Naive B cell (primary cell): ENCODE measurements around the gene GDF9. TPM values are rescaled to one million over a fixed set of nuclear protein-coding genes. Genes with fewer than 3 reads are reported as not detected.

Source experiments
- ATAC-seq, 2 donors: fragments of 150-1000 bp; cut with Tn5 transposase; 2 replicates each; pipeline ENCODE4 v1.10.0; 2021; ENCODE audit warnings: low read depth in 2 of 2, mild to moderate bottlenecking in 2 of 2, moderate library complexity in 2 of 2
- DNase-seq: peaks from one replicate; pipeline ENCODE4 v3.0.0; 2022
- H3K27ac Mint-ChIP-seq, 6 donors: one replicate each; pipeline ENCODE4 v1.8.0; 2020 to 2022; ENCODE audit warnings: mild to moderate bottlenecking in 6 of 6, mixed read lengths in 6 of 6, moderate library complexity in 5 of 6, inconsistent platforms in 2 of 6
- H3K27me3 Mint-ChIP-seq, 3 donors: one replicate each; pipeline ENCODE4 v1.8.0; 2021 to 2022; ENCODE audit warnings: mixed read lengths in 3 of 3, mild to moderate bottlenecking in 1 of 3
- H3K36me3 Mint-ChIP-seq, 2 donors: one replicate each; pipeline ENCODE4 v1.8.0; 2020 to 2022; ENCODE audit warnings: mixed read lengths in 2 of 2, inconsistent platforms in 1 of 2, mild to moderate bottlenecking in 1 of 2
- H3K4me1 Mint-ChIP-seq, 3 donors: one replicate each; pipeline ENCODE4 v1.8.0; 2020 to 2022; ENCODE audit warnings: mixed read lengths in 3 of 3, inconsistent platforms in 1 of 3, mild to moderate bottlenecking in 1 of 3, moderate library complexity in 1 of 3
- H3K4me3 Mint-ChIP-seq, 8 donors: one replicate each; pipeline ENCODE4 v1.8.0; 2020 to 2022; ENCODE audit warnings: mild to moderate bottlenecking in 8 of 8, mixed read lengths in 8 of 8, moderate library complexity in 8 of 8, inconsistent platforms in 2 of 8
- H3K9me3 Mint-ChIP-seq, 7 donors: one replicate each; pipeline ENCODE4 v1.8.0; 2020 to 2022; ENCODE audit warnings: mixed read lengths in 7 of 7, mild to moderate bottlenecking in 5 of 7, inconsistent platforms in 2 of 7, moderate library complexity in 1 of 7
- polyA plus RNA-seq, 6 donors: library from polyadenylated mRNA; unstranded; fragments of 300-500 nt; fragmentation: Illumina TruSeq; gene quantifications; one replicate each; pipeline ENCODE4 v1.2.3, GENCODE V29; 2021; ENCODE audit warnings: low read depth in 6 of 6

GDF9 gene
- polyA plus RNA-seq, 6 donors from 2014 or later: 0.14 to 0.45 TPM; not detected in 4

GRCh38 chr5:132817011-132817410 is 49.3 kb downstream of the GDF9 start:
- DNase-seq (no peak), ATAC-seq (no peak)
- H3K27me3 Mint-ChIP-seq: peaks cover 25 to 48% (median 31%) of the 10 kb centered on the region in 3 donors
- peaks cover 0 to 4% of the 10 kb centered on the region in 2 donors for H3K36me3 Mint-ChIP-seq
- H3K4me1 Mint-ChIP-seq: peaks cover 8 to 29% (median 25%) of the 10 kb centered on the region in 3 donors
- no peak overlapping the region for H3K27ac Mint-ChIP-seq
- H3K4me3 Mint-ChIP-seq: peak overlapping the region in 1 of 8 donors; percentile 6
- H3K9me3 Mint-ChIP-seq: no peaks in the 10 kb centered on the region

- Mint-ChIP-seq H3K9me3 (no peaks in the 10 kb centered on the region), H3K4me1 (peaks cover 8 to 34% (median 25%) of the 10 kb centered on the region in 3 donors), H3K27ac (no peak overlapping the region), H3K27me3 (peaks cover 24 to 46% (median 31%) of the 10 kb centered on the region in 3 donors), H3K36me3 (peaks cover 0 to 4% of the 10 kb centered on the region in 2 donors), H3K4me3 (no peak overlapping the region)
- DNase-seq (no peak), ATAC-seq (no peak)
Observed at GRCh38 chr5:132816554-132816953, 49.7 kb downstream of the GDF9 start.

- Mint-ChIP-seq H3K36me3 (peaks cover 0 to 4% of the 10 kb centered on the region in 2 donors), H3K27me3 (peaks cover 24 to 46% (median 36%) of the 10 kb centered on the region in 3 donors), H3K27ac (no peak overlapping the region), H3K9me3 (no peaks in the 10 kb centered on the region), H3K4me1 (peaks cover 8 to 34% (median 25%) of the 10 kb centered on the region in 3 donors), H3K4me3 (no peak overlapping the region)
- DNase-seq (no peak), ATAC-seq (no peak)
Observed at GRCh38 chr5:132816083-132816482, 50.2 kb downstream of the GDF9 start.

- no peak for DNase-seq
- peak overlapping the region in 1 of 6 donors; percentile 38 for H3K27ac Mint-ChIP-seq
- H3K27me3 Mint-ChIP-seq: peaks cover 27 to 48% (median 41%) of the 10 kb centered on the region in 3 donors
- no peak for ATAC-seq
- H3K4me1 Mint-ChIP-seq: peaks cover 8 to 31% (median 25%) of the 10 kb centered on the region in 3 donors
- peaks cover 0 to 4% of the 10 kb centered on the region in 2 donors for H3K36me3 Mint-ChIP-seq
- no peaks in the 10 kb centered on the region for H3K9me3 Mint-ChIP-seq
- peak overlapping the region in 6 of 8 donors; percentile 49 to 78 (median 60) for H3K4me3 Mint-ChIP-seq
Observed at GRCh38 chr5:132815454-132815853, 50.8 kb downstream of the GDF9 start.

GRCh38 chr5:132814503-132815294 is 51.6 kb downstream of the GDF9 start:
- H3K27me3 Mint-ChIP-seq: peaks cover 27 to 48% (median 42%) of the 10 kb centered on the region in 3 donors
- no peaks in the 10 kb centered on the region for H3K36me3 Mint-ChIP-seq
- H3K9me3 Mint-ChIP-seq: peaks cover 0 to under 1% (median 0%) of the 10 kb centered on the region in 7 donors
- H3K4me3 Mint-ChIP-seq: peak overlapping the region in 6 of 8 donors; percentile 49 to 78 (median 60)
- peak in 1 of 2 donors; percentile 2 for ATAC-seq
- no peak for DNase-seq
- peaks cover 4 to 25% (median 17%) of the 10 kb centered on the region in 3 donors for H3K4me1 Mint-ChIP-seq
- H3K27ac Mint-ChIP-seq: no peak overlapping the region

- peaks cover 34 to 48% (median 42%) of the 10 kb centered on the region in 3 donors for H3K27me3 Mint-ChIP-seq
- DNase-seq: peak; percentile 31
- peak; percentile 56 to 59 for ATAC-seq
- H3K4me3 Mint-ChIP-seq: peak overlapping the region in 2 of 8 donors; percentile 32 to 71
- peaks cover 0 to 20% (median 12%) of the 10 kb centered on the region in 3 donors for H3K4me1 Mint-ChIP-seq
- no peaks in the 10 kb centered on the region for H3K36me3 Mint-ChIP-seq
- no peak overlapping the region for H3K27ac Mint-ChIP-seq
- H3K9me3 Mint-ChIP-seq: peaks cover 0 to 2% (median 0%) of the 10 kb centered on the region in 7 donors
Observed at GRCh38 chr5:132813599-132814502, 52.4 kb downstream of the GDF9 start.

GRCh38 chr5:132812781-132813598 is 53.3 kb downstream of the GDF9 start, which contains the start of gene SOWAHA:
SOWAHA (plus strand) TSS chr5:132813302; CDS start chr5:132813622, 320 bp downstream.
- DNase-seq: no peak
- H3K9me3 Mint-ChIP-seq: peaks cover 0 to 2% (median 0%) of the 10 kb centered on the region in 7 donors
- H3K27ac Mint-ChIP-seq: peak within 1 kb of the TSS in 3 of 6 donors; percentile 36 to 90 (median 79)
- H3K4me3 Mint-ChIP-seq: peak within 1 kb of the TSS; percentile 65 to 91 (median 79)
- no peaks in the 10 kb centered on the region for H3K36me3 Mint-ChIP-seq
- H3K27me3 Mint-ChIP-seq: peaks cover 34 to 46% (median 44%) of the 10 kb centered on the region in 3 donors
- ATAC-seq: peak; percentile 31 to 36
- H3K4me1 Mint-ChIP-seq: peaks cover 0 to 20% (median 12%) of the 10 kb centered on the region in 3 donors

GRCh38 chr5:132812123-132812765 is 54.0 kb downstream of the GDF9 start:
- H3K4me1 Mint-ChIP-seq: peaks cover 0 to 18% (median 12%) of the 10 kb centered on the region in 3 donors
- H3K4me3 Mint-ChIP-seq: peak overlapping the region in 7 of 8 donors; percentile 65 to 91 (median 83)
- DNase-seq: no peak
- ATAC-seq: peak; percentile 19 to 48
- peaks cover 39 to 51% (median 44%) of the 10 kb centered on the region in 3 donors for H3K27me3 Mint-ChIP-seq
- no peaks in the 10 kb centered on the region for H3K36me3 Mint-ChIP-seq
- peak overlapping the region in 3 of 6 donors; percentile 36 to 90 (median 79) for H3K27ac Mint-ChIP-seq
- H3K9me3 Mint-ChIP-seq: peaks cover 0 to 2% (median 0%) of the 10 kb centered on the region in 7 donors

Other genes starting within 250 kb of the GDF9 start
- not detected for gene IL13, start 208.3 kb downstream of the GDF9 start, polyA plus RNA-seq
- not detected for gene IL4, start 192.5 kb downstream of the GDF9 start, polyA plus RNA-seq
- gene KIF3A, start 128.9 kb downstream of the GDF9 start, polyA plus RNA-seq: 10 to 100 TPM in 1 of 6 donors, 1 to 10 TPM in 5; 4.3 to 10.2 (median 7.3) TPM
- gene CCNI2, start 119.0 kb downstream of the GDF9 start, polyA plus RNA-seq: not detected
- gene SEPTIN8, start 89.2 kb downstream of the GDF9 start, polyA plus RNA-seq: under 1 TPM in 4 of 6 donors, not detected in 2; 0.11 to 0.27 (median 0.22) TPM
- gene SOWAHA, start 53.2 kb downstream of the GDF9 start, polyA plus RNA-seq: not detected
- under 1 TPM in 1 of 6 donors, not detected in 5; 0.26 TPM for gene SHROOM1, start 35.8 kb downstream of the GDF9 start, polyA plus RNA-seq
- 100 to 1,000 TPM; 413 to 500 (median 433) TPM for gene UQCRQ, start 173 bp upstream of the GDF9 start, polyA plus RNA-seq
- 1 to 10 TPM; 1.6 to 3.2 (median 2.2) TPM for gene LEAP2, start 7.2 kb upstream of the GDF9 start, polyA plus RNA-seq
- 10 to 100 TPM; 44.4 to 79.0 (median 52.1) TPM for gene AFF4, start 97.2 kb upstream of the GDF9 start, polyA plus RNA-seq
- 100 to 1,000 TPM in 5 of 6 donors, 10 to 100 TPM in 1; 87.0 to 209 (median 123) TPM for gene ZCCHC10, start 160.1 kb upstream of the GDF9 start, polyA plus RNA-seq
- gene HSPA4, start 185.5 kb upstream of the GDF9 start, polyA plus RNA-seq: 100 to 1,000 TPM in 2 of 6 donors, 10 to 100 TPM in 4; 92.4 to 113 (median 96.2) TPM